GM12878 (cell line): Measurements from ENCODE around the gene ADAM15. TPM values are rescaled to one million over a fixed set of nuclear protein-coding genes. Genes with fewer than 3 reads are reported as not detected.

Experiments used
- BCL11A ChIP-seq: IDR thresholded peaks from 2 replicates; pipeline ENCODE4 v1.6.1; 2011; ENCODE audit warnings: low read depth, low read length
- NKRF ChIP-seq: fragments of 450-650 bp; conservative IDR thresholded peaks from 2 replicates; pipeline ENCODE4 v1.6.1; 2017; ENCODE audit warnings: mild to moderate bottlenecking, moderate library complexity
- NR2C2 ChIP-seq: IDR thresholded peaks from 2 replicates; pipeline ENCODE4 v1.6.1; 2011; ENCODE audit warnings: borderline replicate concordance, low read depth; ENCODE audit not compliant: control insufficient read depth, insufficient read length
- SIN3A ChIP-seq: IDR thresholded peaks from 2 replicates; pipeline ENCODE4 v1.6.1; 2012; ENCODE audit warnings: low read depth, low read length, improper control_type of control experiment
- SRF ChIP-seq, 2 experiments: IDR thresholded peaks; 2 replicates each; pipeline ENCODE4 v1.6.1; 2011; ENCODE audit warnings: low read depth in 2 of 2, low read length in 2 of 2, mild to moderate bottlenecking in 1 of 2, moderate library complexity in 1 of 2
- polyA plus RNA-seq, 11 experiments: library from polyadenylated mRNA; depleted of rRNA in 4 of 11; unstranded in 6 of 11; stranded (reverse) in 5 of 11; fragments of >200 nt; fragmentation: Nextera tagmentation in 4 of 11; fragmentation: Illumina TruSeq in 1 of 11; extraction: Ambion mirVana in 4 of 11; extraction: Trizol in 1 of 11; gene quantifications; 1 replicate in 1 of 11; 2 replicates in 10 of 11; pipeline versions ENCODE4 v1.2.1 to v1.2.3, GENCODE V29; 2011 to 2016; ENCODE audit warnings: inconsistent platforms in 2 of 11, missing spikeins in 2 of 11, low read depth in 1 of 11
- total RNA-seq, 4 experiments: library from RNA; depleted of rRNA in 3 of 4; stranded (reverse); fragments of >200 nt in 3 of 4; fragmentation: Illumina TruSeq in 1 of 4; extraction: Trizol in 1 of 4; gene quantifications; 2 replicates each; pipeline versions ENCODE4 v1.2.1 to v1.2.3, GENCODE V29; 2013 to 2021
- TF ChIP-seq, protein P1 (sequence below): fragments of 450-650 bp; IDR thresholded peaks from 2 replicates; pipeline ENCODE4 v1.6.1; 2017; ENCODE audit warnings: mild to moderate bottlenecking
- TF ChIP-seq, protein P2 (sequence below): IDR thresholded peaks from 2 replicates; pipeline ENCODE4 v1.6.1; 2011; ENCODE audit warnings: low read depth, low read length, improper control_type of control experiment, borderline replicate concordance
- TF ChIP-seq, protein P3 (sequence below): fragments of 450-650 bp; IDR thresholded peaks from 2 replicates; pipeline ENCODE4 v1.6.1; 2017; ENCODE audit warnings: borderline replicate concordance

ADAM15 gene
- total and polyA plus RNA-seq, 10 of the 15 experiments (the other 5 are each of a cell fraction or from before 2014, with no cell fraction given) = 0.29 to 38.8 (median 14.7) TPM

DNA sequence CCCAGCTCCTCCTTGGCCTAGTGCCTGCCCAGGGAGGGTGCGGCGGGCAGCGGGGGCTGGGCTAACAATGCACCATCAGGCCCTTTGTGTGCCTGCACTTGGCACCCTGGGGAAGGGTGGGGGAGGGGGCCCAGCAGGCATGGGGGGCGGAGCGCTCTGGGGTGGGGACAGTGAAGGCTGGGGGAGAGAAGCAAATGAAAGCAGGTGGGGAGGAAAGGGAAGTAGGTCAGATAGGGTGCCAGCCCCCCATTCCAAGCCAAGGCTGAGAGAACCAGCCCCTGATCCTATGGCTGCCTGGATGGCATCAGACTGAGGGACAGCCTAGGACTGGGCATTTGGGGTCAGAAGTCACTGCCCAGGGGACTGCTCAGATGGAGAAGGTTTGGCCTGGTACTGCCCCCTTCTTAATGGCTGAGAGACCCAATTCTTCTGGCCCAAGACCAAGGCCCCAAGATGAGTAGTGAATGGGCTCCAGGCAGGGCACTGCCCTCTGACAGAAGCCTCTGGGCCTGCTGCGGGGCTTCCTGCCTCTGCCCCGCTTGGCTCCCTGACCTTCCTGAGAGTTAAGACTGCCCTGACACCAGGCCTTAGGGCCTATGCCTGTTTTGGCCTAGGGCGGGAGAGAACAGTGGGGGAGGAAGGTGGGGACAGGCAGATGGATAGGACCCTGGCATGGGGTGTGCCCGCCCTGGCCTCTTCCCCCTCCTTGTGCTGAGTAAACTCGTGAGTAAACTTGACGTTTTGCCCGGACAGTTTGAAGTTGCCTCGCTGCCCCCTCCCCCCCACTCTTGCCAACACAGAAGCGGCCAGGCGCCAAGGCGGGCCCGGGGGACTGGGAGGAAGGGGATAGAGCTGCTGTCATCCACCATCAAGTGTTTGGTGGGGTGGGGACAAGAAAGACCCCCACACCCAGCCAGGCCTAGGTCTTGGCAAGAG is 45.8 kb upstream of the ADAM15 start (continued):
- TF ChIP-seq, protein P1, sequence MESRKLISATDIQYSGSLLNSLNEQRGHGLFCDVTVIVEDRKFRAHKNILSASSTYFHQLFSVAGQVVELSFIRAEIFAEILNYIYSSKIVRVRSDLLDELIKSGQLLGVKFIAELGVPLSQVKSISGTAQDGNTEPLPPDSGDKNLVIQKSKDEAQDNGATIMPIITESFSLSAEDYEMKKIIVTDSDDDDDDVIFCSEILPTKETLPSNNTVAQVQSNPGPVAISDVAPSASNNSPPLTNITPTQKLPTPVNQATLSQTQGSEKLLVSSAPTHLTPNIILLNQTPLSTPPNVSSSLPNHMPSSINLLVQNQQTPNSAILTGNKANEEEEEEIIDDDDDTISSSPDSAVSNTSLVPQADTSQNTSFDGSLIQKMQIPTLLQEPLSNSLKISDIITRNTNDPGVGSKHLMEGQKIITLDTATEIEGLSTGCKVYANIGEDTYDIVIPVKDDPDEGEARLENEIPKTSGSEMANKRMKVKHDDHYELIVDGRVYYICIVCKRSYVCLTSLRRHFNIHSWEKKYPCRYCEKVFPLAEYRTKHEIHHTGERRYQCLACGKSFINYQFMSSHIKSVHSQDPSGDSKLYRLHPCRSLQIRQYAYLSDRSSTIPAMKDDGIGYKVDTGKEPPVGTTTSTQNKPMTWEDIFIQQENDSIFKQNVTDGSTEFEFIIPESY = no peak
- TF ChIP-seq NKRF = no peak
- TF ChIP-seq, protein P2, sequence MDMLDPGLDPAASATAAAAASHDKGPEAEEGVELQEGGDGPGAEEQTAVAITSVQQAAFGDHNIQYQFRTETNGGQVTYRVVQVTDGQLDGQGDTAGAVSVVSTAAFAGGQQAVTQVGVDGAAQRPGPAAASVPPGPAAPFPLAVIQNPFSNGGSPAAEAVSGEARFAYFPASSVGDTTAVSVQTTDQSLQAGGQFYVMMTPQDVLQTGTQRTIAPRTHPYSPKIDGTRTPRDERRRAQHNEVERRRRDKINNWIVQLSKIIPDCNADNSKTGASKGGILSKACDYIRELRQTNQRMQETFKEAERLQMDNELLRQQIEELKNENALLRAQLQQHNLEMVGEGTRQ = no peak
- no peak for TF ChIP-seq BCL11A
- no peak for TF ChIP-seq NR2C2
- TF ChIP-seq SIN3A = no peak
- no peak for TF ChIP-seq SRF (IDR thresholded peaks at IDR 0.05; ENCODE audit: low read depth in 2 of 2, low read length in 2 of 2)
- TF ChIP-seq, protein P3, sequence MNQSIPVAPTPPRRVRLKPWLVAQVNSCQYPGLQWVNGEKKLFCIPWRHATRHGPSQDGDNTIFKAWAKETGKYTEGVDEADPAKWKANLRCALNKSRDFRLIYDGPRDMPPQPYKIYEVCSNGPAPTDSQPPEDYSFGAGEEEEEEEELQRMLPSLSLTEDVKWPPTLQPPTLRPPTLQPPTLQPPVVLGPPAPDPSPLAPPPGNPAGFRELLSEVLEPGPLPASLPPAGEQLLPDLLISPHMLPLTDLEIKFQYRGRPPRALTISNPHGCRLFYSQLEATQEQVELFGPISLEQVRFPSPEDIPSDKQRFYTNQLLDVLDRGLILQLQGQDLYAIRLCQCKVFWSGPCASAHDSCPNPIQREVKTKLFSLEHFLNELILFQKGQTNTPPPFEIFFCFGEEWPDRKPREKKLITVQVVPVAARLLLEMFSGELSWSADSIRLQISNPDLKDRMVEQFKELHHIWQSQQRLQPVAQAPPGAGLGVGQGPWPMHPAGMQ = no peak
